ENCODE results near the gene RAX.

RAX gene

GRCh38 chr18:59268721-59269562 is 4.3 kb downstream of the RAX start:
- Histone ChIP-seq H3K27ac (no peak overlapping the region), H3K36me3 (no peaks in the 10 kb centered on the region)
- no peak for TF ChIP-seq CTCF (IDR thresholded peaks at IDR 0.05)

DNA sequence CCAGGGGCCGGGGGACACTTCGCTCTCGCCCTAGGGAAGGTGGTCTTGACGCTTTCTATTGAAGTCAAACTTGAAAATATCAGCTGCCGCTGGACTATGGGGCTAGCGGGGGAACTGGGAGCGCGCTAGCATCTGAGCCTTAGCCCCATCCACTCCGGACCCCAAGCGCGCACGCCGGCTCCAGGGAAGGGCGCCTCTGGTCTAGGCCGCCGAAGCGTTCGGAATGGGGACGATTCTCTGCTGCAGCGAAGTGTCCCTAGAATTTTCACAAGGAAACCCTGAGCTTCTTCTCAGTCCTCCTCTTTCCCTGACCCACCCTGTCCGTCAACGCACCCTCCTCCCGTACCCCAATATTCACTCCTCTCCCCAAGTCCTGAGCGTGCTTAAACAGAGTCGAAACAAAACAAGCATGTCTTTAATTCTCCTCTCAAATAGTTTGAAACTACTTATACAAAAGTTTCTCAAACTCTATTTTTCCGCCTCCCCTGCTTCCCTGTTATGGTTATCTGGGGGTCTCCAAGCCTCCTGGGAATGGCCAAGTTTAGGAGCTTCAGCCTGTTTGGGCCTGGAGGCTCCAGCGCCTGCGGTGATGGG is 5.0 kb downstream of the RAX start:
- H3K27ac ChIP-seq = no peak overlapping the region
- H3K27me3 ChIP-seq = peaks cover 4 to 99% of the 10 kb centered on the region in 2 donors
- no peak overlapping the region for H3K4me3 ChIP-seq
- TF ChIP-seq CTCF (IDR thresholded peaks at IDR 0.05) = no peak
- no peak for DNase-seq
- peaks cover 0 to 40% (median 30%) of the 10 kb centered on the region in 4 donors for H3K4me1 ChIP-seq
- no peaks in the 10 kb centered on the region for H3K9me3 ChIP-seq
- intact Hi-C loops (cut with DNase I; ENCODE audit: low total_unique reads) = no loop called here
- no peaks in the 10 kb centered on the region for H3K36me3 ChIP-seq

More at GRCh38 chr18:59268721-59269562, 4.3 kb downstream of the RAX start:
- H3K9me3 ChIP-seq = no peaks in the 10 kb centered on the region
- H3K4me3 ChIP-seq = peak overlapping the region in 1 of 2 donors; percentile 25
- no peak for DNase-seq
- peaks cover 4 to 99% of the 10 kb centered on the region in 2 donors for H3K27me3 ChIP-seq
- intact Hi-C loops (cut with DNase I; ENCODE audit: low total_unique reads) = no loop called here
- H3K4me1 ChIP-seq = peaks cover 0 to 47% (median 37%) of the 10 kb centered on the region in 4 donors

GRCh38 chr18:59267503-59268126 is 5.6 kb downstream of the RAX start:
- Histone ChIP-seq H3K27ac (no peak overlapping the region), H3K36me3 (no peaks in the 10 kb centered on the region), H3K4me1 (peaks cover 0 to 34% (median 25%) of the 10 kb centered on the region in 4 donors), H3K4me3 (no peak overlapping the region), H3K9me3 (no peaks in the 10 kb centered on the region), H3K27me3 (peaks cover 0 to 98% of the 10 kb centered on the region in 2 donors)
- no peak for DNase-seq
- intact Hi-C loops (cut with DNase I; ENCODE audit: low total_unique reads) = no loop called here
- no peak for TF ChIP-seq CTCF (IDR thresholded peaks at IDR 0.05)

- no peaks in the 10 kb centered on the region for H3K36me3 ChIP-seq
- TF ChIP-seq CTCF (IDR thresholded peaks at IDR 0.05) = no peak
- no peak for DNase-seq
- H3K9me3 ChIP-seq = no peaks in the 10 kb centered on the region
- intact Hi-C loops (cut with DNase I; ENCODE audit: low total_unique reads) = no loop called here
- peaks cover 0 to 29% (median 20%) of the 10 kb centered on the region in 4 donors for H3K4me1 ChIP-seq
- peaks cover 0 to 92% of the 10 kb centered on the region in 2 donors for H3K27me3 ChIP-seq
- H3K27ac ChIP-seq = no peak overlapping the region
- no peak overlapping the region for H3K4me3 ChIP-seq
These were observed 6.3 kb downstream of the RAX start for GRCh38 chr18:59266886-59267502.

DNA sequence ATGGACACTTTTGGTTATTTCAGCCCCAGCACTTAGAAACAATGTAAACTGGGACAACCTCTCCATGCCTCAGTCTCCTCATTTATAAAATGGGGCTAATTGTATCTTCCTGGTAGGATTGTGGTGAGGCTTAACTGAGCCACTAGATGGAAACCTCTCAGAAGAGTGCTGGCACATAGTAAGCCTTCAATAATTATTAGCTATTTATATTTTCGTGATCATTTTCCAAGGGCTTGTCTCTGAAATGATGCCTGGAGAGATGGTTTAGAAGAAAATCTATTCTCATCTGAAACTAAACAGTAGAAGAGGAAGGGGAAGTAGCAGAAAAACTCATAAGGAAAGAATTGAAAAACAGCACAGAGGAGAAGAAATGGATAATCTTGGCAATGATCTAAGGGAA is 6.8 kb downstream of the RAX start:
- no peaks in the 10 kb centered on the region for H3K9me3 ChIP-seq
- no peak for DNase-seq
- H3K27me3 ChIP-seq = peaks cover 0 to 87% of the 10 kb centered on the region in 2 donors
- H3K27ac ChIP-seq = no peak overlapping the region
- TF ChIP-seq CTCF (IDR thresholded peaks at IDR 0.05) = no peak
- intact Hi-C loops (cut with DNase I; ENCODE audit: low total_unique reads) = no loop called here
- H3K36me3 ChIP-seq = no peaks in the 10 kb centered on the region
- H3K4me3 ChIP-seq = no peak overlapping the region
- peaks cover 0 to 29% (median 18%) of the 10 kb centered on the region in 4 donors for H3K4me1 ChIP-seq
